ENCODE data around the gene IDH3G.

IDH3G gene

DNA sequence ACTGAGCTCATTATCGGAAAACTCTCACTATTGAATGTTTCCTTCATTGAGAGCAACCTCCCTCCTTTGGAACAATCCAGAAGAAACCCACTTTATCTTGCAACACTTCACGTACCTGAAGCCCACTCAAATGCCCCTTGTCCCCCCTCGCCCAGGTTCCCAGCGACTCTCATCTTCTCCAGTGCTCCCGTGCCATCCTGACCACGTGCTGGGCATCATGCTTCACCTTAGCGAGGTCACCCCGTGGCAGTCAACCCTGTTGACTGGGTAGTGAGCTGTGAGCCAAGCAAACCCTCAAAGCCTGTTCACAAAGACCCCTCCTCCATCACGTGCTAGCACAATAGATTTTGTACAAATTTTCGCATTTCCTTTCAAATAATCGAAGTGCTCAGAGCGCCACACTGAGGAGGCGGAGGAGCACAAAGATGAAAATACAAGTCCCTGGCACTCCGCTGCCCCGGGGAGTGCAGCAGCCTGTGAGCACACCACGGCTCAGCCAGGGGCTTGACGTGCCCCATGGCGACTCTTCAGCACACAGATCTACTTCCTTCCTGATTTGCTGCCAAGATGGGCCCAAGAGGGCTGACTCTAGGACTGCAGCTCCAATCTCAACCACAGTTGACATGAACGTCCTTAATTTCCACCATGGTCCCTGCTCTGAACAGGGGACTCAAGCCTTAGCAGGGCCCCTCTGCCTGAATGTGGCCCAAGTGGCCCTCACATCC is 20.6 kb upstream of the IDH3G start:
- Histone ChIP-seq H3K27me3 (ENCODE audit: control insufficient read depth in 1 of 2, insufficient read depth in 2 of 2, low read length in 2 of 2) (peaks cover 0 to 10% of the 10 kb centered on the region in 2 donors), H3K9ac (ENCODE audit: low read length in 2 of 2) (no peak overlapping the region), H3K9me3 (ENCODE audit: control insufficient read depth in 2 of 2, low read length in 2 of 2) (no peaks in the 10 kb centered on the region), H3K4me1 (ENCODE audit: control insufficient read depth, insufficient read depth, low read length) (no peaks in the 10 kb centered on the region), H3K36me3 (ENCODE audit: control insufficient read depth in 2 of 2, insufficient read depth in 2 of 2, low read length in 2 of 2) (no peaks in the 10 kb centered on the region), H3K27ac (ENCODE audit: low read length) (no peak overlapping the region), H3K4me3 (ENCODE audit: low read length in 2 of 2) (no peak overlapping the region)

DNA sequence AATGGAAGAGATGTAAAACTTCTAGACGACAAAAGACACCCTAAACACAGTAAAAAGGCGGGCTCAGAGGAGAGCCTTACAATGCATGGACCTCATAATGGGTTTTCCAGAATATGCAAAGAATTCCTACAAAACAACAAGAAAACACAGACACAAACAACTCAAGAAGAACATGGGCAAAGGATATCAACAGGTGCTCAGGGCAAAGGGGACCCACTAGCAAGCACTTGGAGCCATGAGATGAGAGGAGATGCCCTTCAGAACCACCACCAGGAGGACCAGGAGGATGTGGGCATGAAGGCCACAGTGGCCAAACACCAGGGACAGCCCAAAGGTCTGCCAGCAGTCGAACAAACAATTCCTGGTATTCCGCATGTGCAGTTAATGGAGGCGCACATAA is 19.0 kb upstream of the IDH3G start:
- Histone ChIP-seq H3K4me3 (ENCODE audit: low read length in 2 of 2) (no peak overlapping the region), H3K27ac (ENCODE audit: low read length) (no peak overlapping the region), H3K27me3 (ENCODE audit: control insufficient read depth in 1 of 2, insufficient read depth in 2 of 2, low read length in 2 of 2) (peaks cover 0 to 7% of the 10 kb centered on the region in 2 donors), H3K36me3 (ENCODE audit: control insufficient read depth in 2 of 2, insufficient read depth in 2 of 2, low read length in 2 of 2) (no peaks in the 10 kb centered on the region), H3K9ac (ENCODE audit: low read length in 2 of 2) (no peak overlapping the region), H3K4me1 (ENCODE audit: control insufficient read depth, insufficient read depth, low read length) (no peaks in the 10 kb centered on the region), H3K9me3 (ENCODE audit: control insufficient read depth in 2 of 2, low read length in 2 of 2) (no peaks in the 10 kb centered on the region)

DNA sequence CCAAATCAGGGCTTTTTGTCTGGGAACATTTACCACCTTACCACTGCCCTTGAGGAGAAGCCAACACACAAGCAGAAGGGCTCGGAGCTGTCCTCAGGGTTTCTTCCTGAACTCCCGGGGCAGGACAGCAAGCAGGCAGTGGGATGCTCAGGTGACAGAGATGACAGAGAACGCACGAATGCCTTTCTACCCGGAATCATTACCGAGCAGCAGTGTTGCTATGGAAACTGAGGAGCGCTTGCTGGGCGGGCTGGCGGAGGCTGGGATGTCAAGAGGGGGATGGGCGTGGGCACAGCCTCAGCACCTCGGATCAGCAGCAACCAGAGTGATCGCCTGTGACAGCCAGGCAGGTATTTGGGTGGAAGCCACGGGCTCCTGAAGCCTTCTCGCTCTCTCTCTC is 18.0 kb upstream of the IDH3G start:
- H3K27ac ChIP-seq (ENCODE audit: low read length) = no peak overlapping the region
- no peaks in the 10 kb centered on the region for H3K4me1 ChIP-seq (ENCODE audit: control insufficient read depth, insufficient read depth, low read length)
- no peaks in the 10 kb centered on the region for H3K9me3 ChIP-seq (ENCODE audit: control insufficient read depth in 2 of 2, low read length in 2 of 2)
- H3K36me3 ChIP-seq (ENCODE audit: control insufficient read depth in 2 of 2, insufficient read depth in 2 of 2, low read length in 2 of 2) = no peaks in the 10 kb centered on the region
- no peak overlapping the region for H3K9ac ChIP-seq (ENCODE audit: low read length in 2 of 2)
- H3K4me3 ChIP-seq (ENCODE audit: low read length in 2 of 2) = no peak overlapping the region
- H3K27me3 ChIP-seq (ENCODE audit: control insufficient read depth in 1 of 2, insufficient read depth in 2 of 2, low read length in 2 of 2) = peaks cover 0 to 2% of the 10 kb centered on the region in 2 donors

- Histone ChIP-seq H3K4me1 (ENCODE audit: control insufficient read depth, insufficient read depth, low read length) (no peaks in the 10 kb centered on the region), H3K27me3 (ENCODE audit: control insufficient read depth in 1 of 2, insufficient read depth in 2 of 2, low read length in 2 of 2) (peaks cover 0 to 2% of the 10 kb centered on the region in 2 donors), H3K27ac (ENCODE audit: low read length) (no peak overlapping the region), H3K9me3 (ENCODE audit: control insufficient read depth in 2 of 2, low read length in 2 of 2) (no peaks in the 10 kb centered on the region), H3K9ac (ENCODE audit: low read length in 2 of 2) (no peak overlapping the region), H3K36me3 (ENCODE audit: control insufficient read depth in 2 of 2, insufficient read depth in 2 of 2, low read length in 2 of 2) (no peaks in the 10 kb centered on the region), H3K4me3 (ENCODE audit: low read length in 2 of 2) (no peak overlapping the region)
Observed at GRCh38 chrX:153807976-153808375, 13.8 kb upstream of the IDH3G start.

- H3K36me3 ChIP-seq (ENCODE audit: control insufficient read depth in 2 of 2, insufficient read depth in 2 of 2, low read length in 2 of 2) = no peaks in the 10 kb centered on the region
- no peak overlapping the region for H3K27ac ChIP-seq (ENCODE audit: low read length)
Observed at GRCh38 chrX:153806999-153807575, 12.9 kb upstream of the IDH3G start.

DNA sequence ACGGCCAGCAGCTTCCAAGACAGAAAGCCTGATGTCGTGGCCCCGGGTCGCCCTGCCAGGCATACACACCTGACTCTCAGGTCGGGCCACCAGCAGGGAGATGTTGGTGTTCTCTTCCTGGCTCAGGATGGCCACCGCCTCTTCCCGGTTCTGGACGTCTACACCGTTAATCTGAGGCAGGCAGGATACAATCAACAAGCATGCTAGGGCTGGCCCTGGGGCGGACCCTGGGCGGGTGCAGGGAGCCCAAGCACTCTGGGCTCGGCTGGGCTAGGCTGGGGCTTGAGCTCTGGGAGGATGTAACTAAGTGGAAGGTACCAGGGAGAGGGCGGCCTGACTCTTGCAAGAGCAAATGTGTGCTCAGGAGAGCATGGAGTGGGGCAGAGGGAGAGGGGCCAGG is 11.3 kb upstream of the IDH3G start:
- Histone ChIP-seq H3K27ac (ENCODE audit: low read length) (no peak overlapping the region), H3K4me3 (ENCODE audit: low read length in 2 of 2) (no peak overlapping the region), H3K27me3 (ENCODE audit: control insufficient read depth in 1 of 2, insufficient read depth in 2 of 2, low read length in 2 of 2) (peaks cover 0 to 5% of the 10 kb centered on the region in 2 donors), H3K9me3 (ENCODE audit: control insufficient read depth in 2 of 2, low read length in 2 of 2) (no peaks in the 10 kb centered on the region), H3K4me1 (ENCODE audit: control insufficient read depth, insufficient read depth, low read length) (no peaks in the 10 kb centered on the region), H3K9ac (ENCODE audit: low read length in 2 of 2) (no peak overlapping the region), H3K36me3 (ENCODE audit: control insufficient read depth in 2 of 2, insufficient read depth in 2 of 2, low read length in 2 of 2) (no peaks in the 10 kb centered on the region)

More at GRCh38 chrX:153806999-153807575, 12.9 kb upstream of the IDH3G start:
- Histone ChIP-seq H3K4me1 (ENCODE audit: control insufficient read depth, insufficient read depth, low read length) (no peaks in the 10 kb centered on the region), H3K27me3 (ENCODE audit: control insufficient read depth in 1 of 2, insufficient read depth in 2 of 2, low read length in 2 of 2) (peaks cover 0 to 2% of the 10 kb centered on the region in 2 donors), H3K4me3 (ENCODE audit: low read length in 2 of 2) (no peak overlapping the region), H3K9ac (ENCODE audit: low read length in 2 of 2) (no peak overlapping the region), H3K9me3 (ENCODE audit: control insufficient read depth in 2 of 2, low read length in 2 of 2) (no peaks in the 10 kb centered on the region)

DNA sequence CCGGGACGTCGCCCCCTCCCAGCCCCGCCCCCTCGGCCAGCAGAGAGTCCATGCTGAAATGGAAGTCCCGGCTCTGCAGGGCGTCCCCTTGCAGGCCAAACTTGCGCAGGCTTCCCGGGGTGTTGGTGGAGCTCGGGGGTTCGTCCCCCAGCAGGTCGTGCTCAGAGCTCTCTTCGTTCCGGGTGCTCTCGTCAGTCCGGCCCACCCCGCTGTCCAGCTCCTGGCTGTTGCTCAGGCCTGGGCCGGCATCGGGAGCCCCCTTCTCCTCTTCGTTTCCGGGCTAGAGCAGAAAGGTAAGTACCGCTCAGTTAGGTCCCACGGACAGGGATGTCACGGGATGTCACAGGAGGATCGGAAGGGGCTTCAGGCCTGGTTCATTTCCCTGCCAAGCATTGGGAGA is 10.4 kb upstream of the IDH3G start:
- H3K9ac ChIP-seq (ENCODE audit: low read length in 2 of 2) = no peak overlapping the region
- no peaks in the 10 kb centered on the region for H3K4me1 ChIP-seq (ENCODE audit: control insufficient read depth, insufficient read depth, low read length)
- no peaks in the 10 kb centered on the region for H3K9me3 ChIP-seq (ENCODE audit: control insufficient read depth in 2 of 2, low read length in 2 of 2)
- H3K27me3 ChIP-seq (ENCODE audit: control insufficient read depth in 1 of 2, insufficient read depth in 2 of 2, low read length in 2 of 2) = peaks cover 0 to 5% of the 10 kb centered on the region in 2 donors
- no peaks in the 10 kb centered on the region for H3K36me3 ChIP-seq (ENCODE audit: control insufficient read depth in 2 of 2, insufficient read depth in 2 of 2, low read length in 2 of 2)
- no peak overlapping the region for H3K4me3 ChIP-seq (ENCODE audit: low read length in 2 of 2)
- H3K27ac ChIP-seq (ENCODE audit: low read length) = no peak overlapping the region

GRCh38 chrX:153804100-153804595 is 10.0 kb upstream of the IDH3G start:
- Histone ChIP-seq H3K27ac (ENCODE audit: low read length) (no peak overlapping the region), H3K36me3 (ENCODE audit: control insufficient read depth in 2 of 2, insufficient read depth in 2 of 2, low read length in 2 of 2) (peaks cover 0 to 1% of the 10 kb centered on the region in 2 donors), H3K9ac (ENCODE audit: low read length in 2 of 2) (no peak overlapping the region), H3K4me1 (ENCODE audit: control insufficient read depth, insufficient read depth, low read length) (no peaks in the 10 kb centered on the region), H3K27me3 (ENCODE audit: control insufficient read depth in 1 of 2, insufficient read depth in 2 of 2, low read length in 2 of 2) (peaks cover 0 to 5% of the 10 kb centered on the region in 2 donors), H3K9me3 (ENCODE audit: control insufficient read depth in 2 of 2, low read length in 2 of 2) (no peaks in the 10 kb centered on the region), H3K4me3 (ENCODE audit: low read length in 2 of 2) (no peak overlapping the region)

DNA sequence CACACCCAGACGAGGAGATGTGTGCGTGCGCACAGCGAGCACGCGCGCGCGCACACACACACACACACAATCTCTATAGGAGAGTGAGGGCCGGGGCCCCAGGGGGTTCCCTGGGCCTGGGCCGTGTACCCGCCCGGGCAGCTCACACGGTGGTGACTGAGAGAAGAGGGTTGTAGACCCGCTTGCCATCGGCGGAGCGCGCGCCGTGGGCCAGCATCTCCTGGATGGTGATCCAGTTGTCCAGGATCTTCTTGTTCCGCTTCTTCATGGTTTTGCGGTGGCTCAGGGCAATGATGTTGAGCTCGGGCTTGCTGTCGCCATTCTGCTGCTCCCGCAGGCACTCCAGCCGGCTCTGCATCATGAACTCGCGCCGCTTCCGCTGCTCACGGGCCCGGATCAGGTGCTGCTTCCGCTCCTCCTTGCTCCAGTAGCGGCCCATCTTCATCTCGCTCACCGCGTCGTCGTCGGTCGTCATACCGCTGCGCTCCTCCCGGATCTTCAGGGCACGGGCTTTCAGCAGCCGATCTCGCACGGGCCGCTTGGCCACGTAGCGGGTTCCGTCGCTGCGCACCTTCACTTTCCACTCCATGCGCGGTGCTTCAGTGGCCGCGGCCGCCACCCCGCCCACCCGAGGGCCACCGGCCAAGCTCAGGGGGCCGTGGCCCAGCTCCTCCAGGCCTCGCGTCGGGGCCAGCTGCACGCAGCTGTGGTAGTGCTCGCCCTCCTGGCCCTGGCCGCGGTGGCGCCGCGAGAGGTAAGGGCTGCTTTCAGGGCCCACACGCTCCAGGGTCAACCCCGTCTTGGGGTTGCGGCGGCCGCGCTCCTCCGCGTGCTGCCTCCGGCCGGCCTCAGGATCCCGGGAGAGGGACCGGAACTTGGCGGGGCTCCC is 9.3 kb upstream of the IDH3G start:
- H3K4me3 ChIP-seq (ENCODE audit: low read length in 2 of 2) = no peak overlapping the region
- peaks cover 0 to 4% of the 10 kb centered on the region in 2 donors for H3K27me3 ChIP-seq (ENCODE audit: control insufficient read depth in 1 of 2, insufficient read depth in 2 of 2, low read length in 2 of 2)
- H3K9me3 ChIP-seq (ENCODE audit: control insufficient read depth in 2 of 2, low read length in 2 of 2) = no peaks in the 10 kb centered on the region
- H3K27ac ChIP-seq (ENCODE audit: low read length) = no peak overlapping the region
- no peak overlapping the region for H3K9ac ChIP-seq (ENCODE audit: low read length in 2 of 2)
- peaks cover 0 to 2% of the 10 kb centered on the region in 2 donors for H3K36me3 ChIP-seq (ENCODE audit: control insufficient read depth in 2 of 2, insufficient read depth in 2 of 2, low read length in 2 of 2)
- H3K4me1 ChIP-seq (ENCODE audit: control insufficient read depth, insufficient read depth, low read length) = no peaks in the 10 kb centered on the region

DNA sequence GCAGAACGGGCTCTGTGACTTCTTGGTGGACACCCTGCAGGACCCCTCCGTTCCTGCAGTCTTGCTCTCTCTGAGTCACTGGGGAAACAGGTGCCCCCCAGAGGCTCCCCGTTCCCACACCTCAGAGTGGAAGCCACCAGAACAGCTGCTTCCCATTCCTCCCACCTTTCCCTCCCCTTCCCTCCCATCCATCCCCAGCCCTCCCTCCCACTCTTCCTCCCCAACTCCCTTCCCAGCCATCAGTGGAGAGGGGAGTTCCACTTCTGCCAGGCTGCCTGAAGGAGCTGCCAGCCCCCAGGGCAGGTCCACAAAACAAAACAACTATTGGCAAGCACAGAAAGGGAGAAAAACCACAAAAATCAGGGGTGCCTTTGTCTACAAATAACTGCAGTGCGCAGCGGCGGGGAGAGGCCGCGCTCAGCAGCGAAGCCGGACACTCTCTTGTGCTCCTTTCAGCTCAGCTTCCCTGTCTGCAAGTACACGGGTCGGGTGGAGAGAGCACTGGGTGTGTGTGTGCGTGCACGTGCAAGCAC is 8.4 kb upstream of the IDH3G start:
- peaks cover 4 to 5% of the 10 kb centered on the region in 2 donors for H3K36me3 ChIP-seq (ENCODE audit: control insufficient read depth in 2 of 2, insufficient read depth in 2 of 2, low read length in 2 of 2)
- peaks cover 0 to 4% of the 10 kb centered on the region in 2 donors for H3K27me3 ChIP-seq (ENCODE audit: control insufficient read depth in 1 of 2, insufficient read depth in 2 of 2, low read length in 2 of 2)
- H3K4me3 ChIP-seq (ENCODE audit: low read length in 2 of 2) = no peak overlapping the region
- no peaks in the 10 kb centered on the region for H3K9me3 ChIP-seq (ENCODE audit: control insufficient read depth in 2 of 2, low read length in 2 of 2)
- H3K27ac ChIP-seq (ENCODE audit: low read length) = no peak overlapping the region
- H3K4me1 ChIP-seq (ENCODE audit: control insufficient read depth, insufficient read depth, low read length) = no peaks in the 10 kb centered on the region
- H3K9ac ChIP-seq (ENCODE audit: low read length in 2 of 2) = no peak overlapping the region
